Endothelial cell of umbilical vein (primary cell): ENCODE data around the gene RD3L. TPM values are rescaled to one million over a fixed set of nuclear protein-coding genes. Genes with fewer than 3 reads are reported as not detected.

Experiments used
- BruUV-seq: library from RNA; stranded (reverse); fragments of 400-500 nt; replicated peaks from 2 replicates; lab custom pipeline; 2021; lab: Mats Ljungman, UMichigan
- CTCF ChIA-PET: fragments of 300-600, 350-600 bp; sonication (Branson Sonifier 250); formaldehyde crosslinking; loops from one replicate; lab custom pipeline; 2021; ENCODE audit warnings: antibody characterized with exemption, inconsistent platforms; lab: Charles Lee
- POLR2A ChIA-PET: fragments of 300-600, 350-600 bp; sonication (Branson Sonifier 250); formaldehyde crosslinking; loops from one replicate; lab custom pipeline; 2021; ENCODE audit warnings: antibody characterized with exemption, inconsistent platforms; lab: Charles Lee
- DNase-seq: peaks from one replicate; pipeline ENCODE4 v3.0.0-alpha.2; 2011; ENCODE audit warnings: low read depth, low spot score
- FAIRE-seq: peaks from 2 replicates; lab custom pipeline; 2011; peaks lifted over from hg19 to GRCh38; lab: Jason Lieb, UNC
- H2AFZ ChIP-seq: 2 replicates; pipeline ENCODE4 v1.6.0; 2012; ENCODE audit warnings: low read depth, low read length, control low read depth, inconsistent platforms
- H3K27ac ChIP-seq: 2 replicates; pipeline ENCODE4 v1.5.1; 2011; ENCODE audit warnings: low read depth, mild to moderate bottlenecking, control low read depth, low read length, moderate library complexity; ENCODE audit not compliant: insufficient read depth
- H3K27me3 ChIP-seq, 2 experiments: 2 replicates each; pipeline versions ENCODE4 v1.6.0 to v1.6.1; 2011; ENCODE audit warnings: low read length in 2 of 2, mixed read lengths in 1 of 2; ENCODE audit not compliant: control insufficient read depth in 2 of 2, insufficient read depth in 2 of 2
- H3K36me3 ChIP-seq, 2 experiments: 2 replicates in 1 of 2; 3 replicates in 1 of 2; pipeline ENCODE4 v1.5.1; 2011; ENCODE audit warnings: low read length in 2 of 2, mild to moderate bottlenecking in 1 of 2, moderate library complexity in 1 of 2; ENCODE audit not compliant: control insufficient read depth in 2 of 2, insufficient read depth in 2 of 2; ENCODE audit errors: extremely low read depth in 1 of 2
- H3K4me1 ChIP-seq: 3 replicates; pipeline ENCODE4 v1.5.1; 2011; ENCODE audit warnings: mild to moderate bottlenecking, low read length; ENCODE audit not compliant: control insufficient read depth, insufficient read depth; ENCODE audit errors: extremely low read depth
- H3K4me2 ChIP-seq: 2 replicates; pipeline ENCODE4 v1.6.1; 2011; ENCODE audit warnings: low read length, control low read depth, mixed read lengths; ENCODE audit not compliant: insufficient read depth
- H3K4me3 ChIP-seq, 3 experiments: fragments of 200-600 bp in 1 of 3; sonication (generic), shearing (Covaris generic) in 1 of 3; replicated peaks in 1 of 3; 2 replicates each; pipeline ENCODE4 v1.5.1; 2011 to 2016; ENCODE audit warnings: control low read depth in 3 of 3, low read length in 3 of 3, mild to moderate bottlenecking in 2 of 3, inconsistent platforms in 1 of 3, low read depth in 1 of 3, moderate library complexity in 1 of 3; ENCODE audit not compliant: insufficient read depth in 1 of 3
- H3K79me2 ChIP-seq: 2 replicates; pipeline ENCODE4 v1.6.0; 2012; ENCODE audit warnings: low read length, inconsistent platforms; ENCODE audit not compliant: control insufficient read depth, insufficient read depth
- H3K9ac ChIP-seq: replicated peaks from 2 replicates; pipeline ENCODE3; 2011; ENCODE audit warnings: low read length, control low read depth; ENCODE audit not compliant: insufficient read depth; ENCODE audit errors: extremely low read depth
- H3K9me1 ChIP-seq: replicated peaks from 3 replicates; pipeline ENCODE4 v1.6.0; 2011; ENCODE audit warnings: mild to moderate bottlenecking, low read length; ENCODE audit not compliant: control insufficient read depth, insufficient read depth; ENCODE audit errors: extremely low read depth
- H3K9me3 ChIP-seq: replicated peaks from 2 replicates; pipeline ENCODE4 v1.5.1; 2012; ENCODE audit warnings: low read length, inconsistent platforms; ENCODE audit not compliant: control insufficient read depth, insufficient read depth
- H4K20me1 ChIP-seq: replicated peaks from 2 replicates; pipeline ENCODE3; 2011; ENCODE audit warnings: mild to moderate bottlenecking, low read length; ENCODE audit not compliant: control insufficient read depth, insufficient read depth; ENCODE audit errors: extremely low read depth
- EZH2 ChIP-seq: IDR thresholded peaks from 2 replicates; pipeline ENCODE4 v1.6.1; 2012; ENCODE audit warnings: borderline replicate concordance, low read depth, mild to moderate bottlenecking, moderate library complexity, low read length, inconsistent platforms; ENCODE audit not compliant: severe bottlenecking
- FOS ChIP-seq: IDR thresholded peaks from 2 replicates; pipeline ENCODE4 v1.6.1; 2011; ENCODE audit warnings: mild to moderate bottlenecking, low read length, moderate library complexity, borderline replicate concordance; ENCODE audit not compliant: insufficient read depth
- GATA2 ChIP-seq: IDR thresholded peaks from 2 replicates; pipeline ENCODE4 v1.7.0; 2011; ENCODE audit warnings: low read depth, mild to moderate bottlenecking, moderate library complexity, mixed read lengths, low read length; ENCODE audit not compliant: insufficient read length, insufficient read depth
- JUN ChIP-seq: IDR thresholded peaks from 2 replicates; pipeline ENCODE4 v1.6.1; 2011; ENCODE audit warnings: borderline replicate concordance, low read depth; ENCODE audit not compliant: insufficient read length, insufficient read depth
- MYC ChIP-seq: IDR thresholded peaks from one replicate; pipeline ENCODE4 v1.6.1; 2011; ENCODE audit warnings: mild to moderate bottlenecking, low read depth, low read length
- POLR2A ChIP-seq: IDR thresholded peaks from 2 replicates; pipeline ENCODE4 v1.6.1; 2012; ENCODE audit warnings: low read depth, mild to moderate bottlenecking, control low read depth, low read length
- POLR2AphosphoS5 ChIP-seq: IDR thresholded peaks from 2 replicates; pipeline ENCODE4 v1.6.1; 2012; ENCODE audit warnings: low read depth, mild to moderate bottlenecking, control low read depth, low read length, moderate library complexity; ENCODE audit not compliant: insufficient read depth
- dilution Hi-C: fragments of 300-500 bp; cut with MboI; formaldehyde crosslinking; loops from one replicate; pipeline ENCODE4 v1.15.0; 2019; ENCODE audit warnings: low sequenced_read_pairs; ENCODE audit not compliant: extremely low pct_ligation_motif_present
- intact Hi-C: fragments of 100-400 bp; cut with micrococcal nuclease; formaldehyde crosslinking; loops from one replicate; pipeline ENCODE4 v1.10.0; 2022
- polyA plus RNA-seq, 4 experiments: library from polyadenylated mRNA; depleted of rRNA in 3 of 4; stranded (reverse) in 3 of 4; unstranded in 1 of 4; fragments of >200 nt; gene quantifications; 2 replicates each; pipeline versions ENCODE4 v1.2.1 to v1.2.3, GENCODE V29; 2011 to 2012; ENCODE audit warnings: missing spikeins in 1 of 4
- total RNA-seq: library from RNA; stranded (reverse); gene quantifications from 2 replicates; pipeline ENCODE4 v1.2.3, GENCODE V29; 2021
- TF ChIP-seq, protein P1 (sequence below), 2 donors: IDR thresholded peaks; 1 replicate in 1 of 2; 2 replicates in 1 of 2; pipeline ENCODE4 v1.5.1; 2011; ENCODE audit warnings: low read length in 2 of 2, mild to moderate bottlenecking in 2 of 2, moderate library complexity in 2 of 2, control low read depth in 1 of 2, inconsistent platforms in 1 of 2, low read depth in 1 of 2; ENCODE audit not compliant: insufficient read depth in 1 of 2; ENCODE audit errors: extremely low read depth in 1 of 2
- TF ChIP-seq, protein P2 (sequence below): IDR thresholded peaks from 2 replicates; pipeline ENCODE4 v1.6.1; 2011; ENCODE audit not compliant: insufficient read depth, insufficient read length

RD3L gene
- total and polyA plus RNA-seq, 2 donors (not counting 3 experiments of a cell fraction or from before 2014, with no cell fraction given): not detected

DNA sequence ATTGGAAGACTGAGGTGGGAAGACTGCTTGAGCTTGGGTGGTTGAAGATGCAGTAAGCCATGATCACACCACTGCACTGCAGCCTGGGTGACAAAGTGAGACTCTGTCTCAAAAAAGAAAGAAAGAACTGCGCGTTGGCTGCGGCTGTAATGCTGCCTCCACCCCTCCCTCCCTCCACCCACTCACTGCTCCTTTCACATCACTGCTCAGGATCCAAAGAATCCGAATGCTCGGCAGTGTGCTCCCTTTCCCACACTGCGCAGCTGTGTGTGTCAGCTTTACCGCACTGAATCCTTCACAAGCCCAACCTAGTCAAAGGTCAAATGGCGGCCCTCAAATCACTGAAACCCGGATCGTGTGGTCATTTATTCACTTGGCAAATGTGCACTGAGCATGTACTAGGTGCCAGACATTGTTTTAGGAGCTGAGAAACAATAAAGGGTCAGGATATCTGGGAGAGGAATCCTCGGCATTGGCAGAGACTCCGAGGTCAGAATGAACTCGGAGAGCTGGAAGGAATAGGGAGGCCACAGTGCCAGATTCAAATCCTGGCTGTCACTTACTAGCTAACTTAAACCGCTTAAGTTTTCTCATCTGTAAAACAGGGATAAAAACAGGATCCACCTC, 25.6 kb downstream of the RD3L start:
- FAIRE-seq (no peak), DNase-seq (no peak)
- Histone ChIP-seq H2AFZ (no peak overlapping the region), H3K9me3 (no peaks in the 10 kb centered on the region), H3K27me3 (no peaks in the 10 kb centered on the region), H3K4me1 (peaks cover 2% of the 10 kb centered on the region), H3K9me1 (no peaks in the 10 kb centered on the region), H3K79me2 (peaks cover 43% of the 10 kb centered on the region), H3K4me2 (no peak overlapping the region), H3K9ac (no peak overlapping the region), H3K36me3 (peaks cover 11 to 15% of the 10 kb centered on the region in 2 experiments), H3K4me3 (no peak overlapping the region), H3K27ac (no peak overlapping the region), H4K20me1 (no peaks in the 10 kb centered on the region)
- dilution Hi-C loops (no loop called here), intact Hi-C loops (no loop called here)
- BruUV-seq: no TSS peak
- ChIA-PET CTCF (interaction anchor here (0.7 to 1.9 kb wide), 3 partner anchors 14 to 108 kb away, joined by 3 to 13 read pairs (median 3); no protein-coding TSS in a partner anchor), POLR2A (no interaction called here)
- TF ChIP-seq GATA2 (no peak), MYC (no peak), FOS (no peak), POLR2AphosphoS5 (no peak), POLR2A (no peak), JUN (no peak), EZH2 (no peak)
- TF ChIP-seq, protein P1, sequence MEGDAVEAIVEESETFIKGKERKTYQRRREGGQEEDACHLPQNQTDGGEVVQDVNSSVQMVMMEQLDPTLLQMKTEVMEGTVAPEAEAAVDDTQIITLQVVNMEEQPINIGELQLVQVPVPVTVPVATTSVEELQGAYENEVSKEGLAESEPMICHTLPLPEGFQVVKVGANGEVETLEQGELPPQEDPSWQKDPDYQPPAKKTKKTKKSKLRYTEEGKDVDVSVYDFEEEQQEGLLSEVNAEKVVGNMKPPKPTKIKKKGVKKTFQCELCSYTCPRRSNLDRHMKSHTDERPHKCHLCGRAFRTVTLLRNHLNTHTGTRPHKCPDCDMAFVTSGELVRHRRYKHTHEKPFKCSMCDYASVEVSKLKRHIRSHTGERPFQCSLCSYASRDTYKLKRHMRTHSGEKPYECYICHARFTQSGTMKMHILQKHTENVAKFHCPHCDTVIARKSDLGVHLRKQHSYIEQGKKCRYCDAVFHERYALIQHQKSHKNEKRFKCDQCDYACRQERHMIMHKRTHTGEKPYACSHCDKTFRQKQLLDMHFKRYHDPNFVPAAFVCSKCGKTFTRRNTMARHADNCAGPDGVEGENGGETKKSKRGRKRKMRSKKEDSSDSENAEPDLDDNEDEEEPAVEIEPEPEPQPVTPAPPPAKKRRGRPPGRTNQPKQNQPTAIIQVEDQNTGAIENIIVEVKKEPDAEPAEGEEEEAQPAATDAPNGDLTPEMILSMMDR (IDR thresholded peaks at IDR 0.05; ENCODE audit: extremely low read depth in 1 of 2, insufficient read depth in 1 of 2, low read depth in 1 of 2, low read length in 2 of 2): no peak
- TF ChIP-seq, protein P2, sequence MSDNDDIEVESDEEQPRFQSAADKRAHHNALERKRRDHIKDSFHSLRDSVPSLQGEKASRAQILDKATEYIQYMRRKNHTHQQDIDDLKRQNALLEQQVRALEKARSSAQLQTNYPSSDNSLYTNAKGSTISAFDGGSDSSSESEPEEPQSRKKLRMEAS: no peak
